GM18870 (cell line): ENCODE results near the gene EIF2B1.
"Not testable (repeated sequence)": the region's sequence is repeated elsewhere in the genome, so short reads cannot be mapped to it uniquely, and the experiment has no call there.

Experiments used
- ATAC-seq: cut with Tn5 transposase; IDR thresholded peaks from one replicate; pipeline ENCODE4 v1.9.1; 2021; ENCODE audit warnings: moderate library complexity; ENCODE audit not compliant: unreplicated experiment

EIF2B1 gene

GRCh38 chr12:123621101-123621500 lies 12.4 kb downstream of the EIF2B1 start:
- ATAC-seq, result no peak

DNA sequence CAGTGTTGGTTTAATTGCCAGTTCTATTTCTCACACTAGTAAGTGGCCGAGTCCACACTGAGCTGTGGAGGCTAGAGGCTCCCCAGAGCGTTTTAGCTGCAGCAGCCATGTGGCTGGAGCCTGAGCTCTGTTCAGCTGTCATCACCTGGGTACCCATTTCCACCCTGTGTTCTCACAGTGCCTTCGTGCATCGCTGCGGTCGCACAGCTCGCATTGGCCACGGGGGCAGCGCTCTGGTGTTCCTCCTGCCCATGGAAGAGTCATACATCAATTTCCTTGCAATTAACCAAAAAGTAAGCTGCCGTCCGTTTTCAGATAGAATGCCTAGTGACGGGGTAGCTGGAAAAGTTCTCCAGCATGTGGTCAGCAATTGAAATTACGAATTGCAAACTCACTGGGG lies 15.9 kb downstream of the EIF2B1 start:
- no peak for ATAC-seq

DNA sequence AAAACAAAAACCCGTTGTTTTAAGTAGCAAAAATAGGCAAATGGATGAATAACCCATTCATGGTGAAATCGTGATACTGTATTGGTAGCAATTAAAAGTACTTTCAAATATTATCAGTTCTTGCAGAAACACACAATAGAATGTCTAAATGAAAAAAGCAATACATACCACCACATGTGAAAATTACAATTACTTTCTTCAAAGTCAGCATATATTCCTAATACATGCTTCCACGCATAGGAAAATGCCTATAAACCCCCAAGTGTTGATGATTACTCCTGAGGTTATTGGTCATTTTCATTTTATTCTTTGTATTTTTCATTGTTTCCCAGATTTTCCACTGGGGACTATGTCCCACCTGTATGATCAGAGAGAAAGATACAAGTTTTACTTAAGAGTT lies 16.3 kb downstream of the EIF2B1 start:
- ATAC-seq, result no peak

GRCh38 chr12:123614531-123614930 lies 19.0 kb downstream of the EIF2B1 start:
- ATAC-seq, result no peak

GRCh38 chr12:123614110-123614509 lies 19.4 kb downstream of the EIF2B1 start:
- ATAC-seq, result no peak

DNA sequence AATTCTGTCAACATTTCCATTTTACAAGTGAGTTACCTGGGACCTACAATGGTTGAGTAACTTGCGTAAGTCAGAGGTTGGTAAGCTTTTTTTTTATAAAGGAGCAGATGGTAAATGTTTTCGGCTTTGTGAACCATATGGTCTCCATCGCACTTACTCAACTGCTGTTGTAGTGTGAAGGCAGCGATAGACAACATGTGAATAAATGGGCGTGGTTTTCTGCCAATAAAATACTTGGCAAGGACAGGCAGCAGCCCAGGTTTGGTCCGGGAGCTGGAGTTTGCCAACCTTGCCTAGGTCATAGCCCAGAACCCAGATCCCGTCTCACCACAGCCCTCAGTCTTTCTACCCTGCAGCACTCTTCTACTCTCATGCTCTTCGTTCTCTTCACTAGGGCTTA lies 25.3 kb downstream of the EIF2B1 start:
- ATAC-seq, result no peak

- ATAC-seq, result no peak
Measured at GRCh38 chr12:123607756-123608155, 25.7 kb downstream of the EIF2B1 start.

DNA sequence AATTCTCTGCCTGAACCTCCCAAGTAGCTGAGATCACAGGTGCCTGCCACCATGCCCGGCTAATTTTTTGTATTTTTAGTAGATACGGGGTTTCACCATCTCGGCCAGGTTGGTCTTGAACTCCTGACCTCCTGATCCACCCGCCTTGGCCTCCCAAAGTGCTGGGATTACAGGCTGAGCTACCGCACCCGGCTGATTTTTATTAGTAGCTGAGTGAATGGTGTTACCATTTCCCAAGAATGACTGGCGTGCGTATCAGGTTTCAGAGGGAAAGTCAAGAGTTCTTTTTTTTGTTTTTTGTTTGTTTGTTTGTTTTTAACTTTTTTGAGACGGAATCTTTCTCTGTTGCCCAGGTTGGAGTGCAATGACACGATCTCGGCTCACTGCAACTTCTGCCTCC lies 30.0 kb downstream of the EIF2B1 start:
- not testable (repeated sequence) for ATAC-seq

GRCh38 chr12:123602651-123603195 lies 30.8 kb downstream of the EIF2B1 start:
- no peak for ATAC-seq

DNA sequence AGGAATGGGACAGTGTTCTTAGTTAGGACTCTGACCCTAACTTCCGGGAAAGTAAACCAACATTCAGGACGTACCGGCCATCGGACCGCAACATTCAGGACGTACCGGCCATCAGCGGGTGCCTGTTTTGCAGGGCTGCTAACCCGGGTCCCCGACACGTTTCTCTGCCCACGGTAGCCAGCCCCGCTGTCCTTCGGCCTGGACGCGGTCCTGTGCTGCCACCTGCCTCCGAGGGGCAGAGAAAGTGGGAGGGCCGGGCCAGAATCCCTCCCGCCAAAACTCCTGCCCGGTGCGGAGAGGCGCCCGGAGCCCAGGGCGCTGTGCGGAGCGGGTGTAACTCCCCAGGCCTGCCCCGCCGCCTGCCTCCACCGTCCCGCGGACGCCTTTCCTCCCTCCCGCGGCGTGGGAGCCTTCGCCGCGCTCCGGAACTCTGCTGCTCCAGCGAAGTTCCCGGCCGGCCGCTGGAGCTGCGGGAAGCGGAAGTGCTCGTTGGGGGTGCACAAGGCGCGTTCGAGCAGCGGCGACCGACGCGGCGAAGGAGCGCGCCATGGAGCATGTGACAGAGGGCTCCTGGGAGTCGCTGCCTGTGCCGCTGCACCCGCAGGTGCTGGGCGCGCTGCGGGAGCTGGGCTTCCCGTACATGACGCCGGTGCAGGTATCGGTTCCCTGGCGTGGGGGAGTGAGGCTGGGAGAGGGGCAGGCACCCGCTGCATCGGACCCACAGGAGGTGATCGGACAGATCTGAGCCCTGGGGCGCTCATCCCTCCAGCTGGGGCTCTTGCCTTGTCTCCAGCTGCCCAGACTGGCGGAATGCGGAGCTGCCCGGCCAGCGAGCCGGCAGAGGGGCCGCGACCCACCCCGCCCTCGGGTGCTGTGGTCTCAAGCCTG lies 31.6 kb downstream of the EIF2B1 start, which contains the start of gene DDX55:
Gene DDX55 (plus strand): TSS at position 498 of the 888 bp plus-strand sequence. CDS start 50 bp downstream, at position 548.
- ATAC-seq, result peak; percentile 74

- ATAC-seq, result no peak
Measured at GRCh38 chr12:123599721-123600120, 33.8 kb downstream of the EIF2B1 start.

- ATAC-seq, result no peak
Measured at GRCh38 chr12:123599310-123599709, 34.2 kb downstream of the EIF2B1 start.

GRCh38 chr12:123598522-123598921 lies 35.0 kb downstream of the EIF2B1 start:
- ATAC-seq, result no peak

- ATAC-seq, result no peak
Measured at GRCh38 chr12:123597100-123597499, 36.4 kb downstream of the EIF2B1 start.

DNA sequence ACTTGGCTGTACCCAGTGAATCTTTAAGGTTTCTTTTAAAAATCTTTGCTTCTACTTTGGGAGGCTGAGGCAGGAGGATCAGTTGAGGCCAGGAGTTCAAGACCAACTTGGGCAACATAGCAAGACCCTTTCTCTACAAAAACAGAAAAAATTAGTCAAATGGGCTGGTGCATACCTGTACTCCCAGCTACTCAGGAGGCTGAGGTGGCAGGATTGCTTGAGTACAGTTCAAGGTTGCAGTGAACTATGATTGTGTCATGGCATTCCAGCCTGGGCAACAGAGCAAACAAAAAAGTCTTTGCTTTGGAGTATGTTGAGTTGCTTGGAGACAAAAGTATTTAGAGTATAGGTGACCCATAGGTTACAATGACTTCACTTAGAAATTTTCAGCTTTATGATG lies 37.8 kb downstream of the EIF2B1 start:
- ATAC-seq, result no peak

DNA sequence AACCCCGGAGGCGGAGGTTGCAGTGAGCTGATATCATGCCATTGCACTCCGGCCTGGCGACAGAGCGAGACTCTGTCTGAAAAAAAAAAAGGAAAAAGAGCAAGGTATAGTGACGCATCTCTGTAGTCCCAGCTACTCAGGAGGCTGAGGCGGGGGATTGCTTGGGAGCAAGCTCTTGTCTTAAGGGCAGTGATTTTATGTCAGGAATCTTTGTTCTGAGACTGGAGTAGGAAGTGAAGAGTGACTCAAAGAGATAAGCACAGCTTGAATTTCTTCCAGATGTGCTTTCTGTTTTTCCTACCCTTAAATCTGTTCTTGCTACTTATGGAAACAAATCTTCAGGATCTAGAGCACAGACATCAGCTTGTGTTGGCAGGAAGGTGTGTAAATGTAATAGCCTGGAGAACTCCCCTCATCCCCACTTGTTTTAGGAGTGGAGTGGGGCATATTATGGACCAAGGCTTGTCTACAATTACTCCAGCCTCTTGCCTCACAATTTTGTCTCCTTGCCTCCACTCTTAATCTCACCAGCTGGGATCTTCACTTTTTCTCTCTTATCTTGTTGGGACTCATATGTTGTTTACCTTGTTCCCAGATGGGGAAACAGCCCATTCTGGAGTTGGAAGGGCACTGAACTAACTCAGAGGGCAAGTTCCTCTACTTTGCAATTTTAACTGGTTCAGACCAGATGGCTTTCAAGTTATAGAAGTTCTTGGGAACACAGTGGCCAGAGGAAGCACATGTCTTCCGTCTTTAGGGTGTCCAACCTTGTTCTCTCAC lies 41.6 kb downstream of the EIF2B1 start:
- no peak for ATAC-seq

DNA sequence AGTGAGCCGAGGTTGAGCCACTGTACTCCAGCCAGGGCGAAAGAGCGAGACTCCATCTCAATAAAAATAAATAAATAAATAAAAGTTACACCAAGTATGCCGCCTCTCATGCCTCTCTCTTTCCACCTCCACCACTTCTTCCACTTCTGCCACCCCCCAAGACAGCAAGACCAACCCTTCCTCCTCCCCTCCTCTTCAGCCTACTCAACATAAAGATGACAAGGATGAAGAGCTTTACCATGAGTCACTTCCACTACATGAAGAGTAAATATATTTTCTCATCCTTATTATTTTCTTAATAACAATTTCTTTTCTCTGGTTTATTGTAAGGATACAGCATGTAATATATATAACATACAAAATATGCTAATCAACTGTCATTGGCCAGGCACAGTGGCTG lies 52.7 kb downstream of the EIF2B1 start:
- ATAC-seq, result no peak

- ATAC-seq, result not testable (repeated sequence)
Measured at GRCh38 chr12:123578829-123579228, 54.7 kb downstream of the EIF2B1 start.

DNA sequence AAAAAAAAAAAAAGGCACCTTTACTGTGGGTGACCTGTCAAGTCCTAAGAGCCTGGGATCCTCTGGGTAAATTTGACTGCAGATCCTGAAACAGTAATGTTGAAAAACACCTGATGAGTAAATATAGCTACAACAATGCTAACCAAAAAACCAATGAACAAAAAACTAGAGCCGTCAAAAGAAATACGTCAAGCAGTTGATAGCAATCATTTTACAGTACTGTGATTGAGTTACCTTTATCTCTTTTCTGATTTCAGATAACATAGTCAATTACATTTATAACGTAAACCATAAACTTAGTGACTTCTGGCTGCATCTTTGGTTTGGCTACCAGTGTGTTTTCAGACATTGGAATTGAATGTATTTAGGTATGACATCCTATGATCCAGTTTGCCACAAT lies 55.2 kb downstream of the EIF2B1 start:
- ATAC-seq, result no peak

DNA sequence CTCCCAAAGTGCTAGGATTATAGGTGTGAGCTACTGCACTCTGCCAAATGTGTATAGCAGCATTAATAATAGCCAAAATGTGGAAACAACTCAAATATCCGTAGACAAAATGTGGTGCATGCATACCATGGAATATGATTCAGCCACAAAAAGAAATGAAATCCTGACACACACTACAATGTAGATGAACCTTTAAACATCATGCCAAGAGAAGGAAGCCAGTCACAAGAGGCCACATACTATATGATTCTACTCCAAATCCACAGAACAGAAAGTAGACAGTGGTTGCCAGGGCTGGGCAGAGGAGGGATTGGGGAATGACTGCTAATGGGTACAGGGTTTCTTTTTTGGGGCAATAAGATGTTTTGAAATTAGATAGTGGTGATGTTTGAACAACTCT lies 56.9 kb downstream of the EIF2B1 start:
- no peak for ATAC-seq

DNA sequence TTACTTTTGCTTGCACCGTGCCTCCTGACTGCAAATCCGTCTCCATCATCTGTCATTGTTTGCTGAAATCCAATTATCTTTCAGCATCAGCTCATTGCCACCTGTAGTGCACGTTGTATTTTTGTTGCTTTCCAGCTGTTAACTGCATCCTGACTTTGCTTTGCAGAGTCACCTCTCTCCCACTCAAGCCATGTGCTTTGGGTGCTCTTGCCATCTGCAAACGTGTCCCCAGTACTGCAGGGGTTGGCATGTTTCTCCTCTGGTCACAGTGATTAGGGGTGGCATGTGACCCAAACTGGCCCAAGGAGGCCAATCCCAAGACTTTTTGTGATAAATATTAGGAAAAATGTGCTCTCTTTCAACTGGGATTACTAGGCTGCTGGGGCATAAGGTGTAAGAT lies 59.6 kb downstream of the EIF2B1 start:
- no peak for ATAC-seq

DNA sequence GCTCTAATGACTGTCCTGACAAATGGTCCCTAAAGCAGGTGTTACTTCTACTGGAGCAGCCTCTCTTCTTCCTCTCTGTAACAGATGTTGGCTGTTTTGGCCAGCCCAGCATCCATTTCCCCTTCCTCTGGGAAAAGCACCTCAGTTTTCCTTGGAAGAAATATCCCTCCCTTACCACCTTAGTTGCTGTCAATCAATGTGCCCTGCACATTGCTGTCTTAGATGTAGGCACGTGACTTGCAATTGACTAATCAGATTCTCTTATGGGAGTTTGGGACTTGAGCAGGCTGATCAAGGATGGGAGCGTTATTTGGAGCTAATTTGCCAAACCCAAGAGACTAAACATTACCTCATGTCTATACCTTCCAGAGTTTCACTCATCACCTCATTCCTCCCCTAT lies 61.1 kb downstream of the EIF2B1 start:
- no peak for ATAC-seq
